Body of pancreas (tissue), 4 donors: Measurements from ENCODE around the gene ALPK1.

Source experiments
- CTCF ChIP-seq, 7 experiments: fragments of 450-650 bp in 4 of 7; fragments of 200-600 bp in 3 of 7; sonication (generic) in 3 of 7; IDR thresholded peaks; one replicate each; pipeline ENCODE4 v1.5.1; 2016 to 2019; ENCODE audit warnings: antibody characterized with exemption in 7 of 7
- POLR2A ChIP-seq, 3 donors: fragments of 450-650 bp; IDR thresholded peaks; one replicate each; pipeline ENCODE4 v1.6.1; 2016; ENCODE audit warnings: antibody characterized with exemption in 3 of 3, mild to moderate bottlenecking in 2 of 3

- TF ChIP-seq CTCF (IDR thresholded peaks at IDR 0.05) (no peak), POLR2A (IDR thresholded peaks at IDR 0.05) (no peak)
These were observed 176.8 kb downstream of the ALPK1 start for GRCh38 chr4:112473985-112474384.
